Measurements from ENCODE around the gene ESYT3.
"Not testable (repeated sequence)": the region's sequence is repeated elsewhere in the genome, so short reads cannot be mapped to it uniquely, and the experiment has no call there.

Gene ESYT3

GRCh38 chr3:138408751-138409570 is 25.5 kb upstream of the ESYT3 start:
- no peak for DNase-seq (ENCODE audit: low read depth)

DNA sequence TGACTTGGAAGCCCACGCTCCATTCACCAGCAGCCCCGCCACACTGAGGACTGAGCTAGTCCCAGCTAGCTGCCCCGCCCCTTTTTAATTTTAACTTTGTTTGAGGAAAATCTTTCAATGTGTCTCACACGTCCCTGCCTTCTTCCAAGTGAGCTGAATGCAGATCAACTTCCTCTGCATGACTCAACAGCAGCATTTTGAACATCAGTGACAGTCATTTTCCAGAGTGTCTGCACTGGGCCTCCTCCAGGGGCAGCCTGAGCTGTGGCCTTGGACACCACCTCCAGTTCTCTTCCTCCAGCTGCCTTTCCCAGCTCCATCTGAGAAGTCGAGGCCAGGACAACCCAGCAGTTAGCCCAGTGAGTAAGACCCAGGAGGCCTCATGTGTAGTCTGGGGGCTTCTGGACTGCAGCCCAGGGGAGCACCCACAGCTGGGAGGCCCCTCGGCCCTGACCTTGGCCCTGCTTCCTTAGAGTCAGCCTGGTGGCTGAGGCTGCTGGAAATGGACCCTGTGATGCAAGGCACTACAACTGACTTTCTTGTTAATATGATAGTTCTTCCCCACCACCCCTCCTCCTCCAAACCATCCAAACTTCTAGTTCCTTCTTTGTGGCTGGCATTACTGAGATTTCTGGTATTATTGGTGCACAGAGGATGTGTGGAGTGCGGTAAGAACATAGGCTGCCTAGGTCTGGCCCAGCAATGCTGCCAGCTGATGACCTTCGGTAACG is 21.4 kb upstream of the ESYT3 start:
- no peak for DNase-seq (ENCODE audit: low read depth)

DNA sequence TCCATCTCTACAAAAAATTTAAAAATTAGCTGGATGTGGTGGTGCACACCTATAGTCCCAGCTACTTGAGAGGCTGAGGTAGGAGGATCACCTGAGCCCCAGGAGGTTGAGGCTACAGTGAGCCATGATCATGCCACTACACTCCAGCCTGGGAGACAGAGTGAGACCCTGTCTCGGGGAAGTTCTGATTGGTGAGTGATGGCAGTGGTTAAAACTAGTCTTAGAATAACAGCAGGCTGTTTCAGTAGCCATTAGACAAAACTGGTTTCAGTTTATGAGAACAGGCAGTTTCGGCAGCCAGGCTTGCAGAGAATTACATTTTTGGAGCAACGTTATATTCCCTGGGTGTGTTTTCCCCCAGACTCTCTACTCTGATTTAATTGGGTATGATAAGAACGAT is 18.2 kb upstream of the ESYT3 start:
- DNase-seq (ENCODE audit: low read depth) = not testable (repeated sequence)

DNA sequence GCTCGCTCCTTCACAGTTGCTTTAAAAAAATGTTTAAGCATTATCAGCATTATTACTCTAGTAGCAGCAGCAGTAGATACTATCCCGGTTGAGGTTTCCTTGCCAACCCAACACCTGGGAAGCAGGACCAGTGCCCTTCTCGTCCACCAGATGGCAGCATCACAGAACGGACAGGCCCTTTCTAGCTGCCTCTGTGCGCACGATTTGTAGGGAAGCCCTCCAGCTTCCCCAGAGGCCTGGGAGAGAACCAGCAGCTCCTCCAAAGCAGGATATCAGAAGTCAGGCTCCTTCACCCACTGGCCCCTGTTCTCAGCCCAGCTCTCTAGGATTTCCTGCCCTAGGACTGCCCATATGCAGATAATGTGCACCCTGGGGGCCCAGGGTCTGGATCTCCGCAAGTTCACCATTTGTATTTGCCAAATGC is 16.8 kb upstream of the ESYT3 start:
- no peak for DNase-seq (ENCODE audit: low read depth)

DNA sequence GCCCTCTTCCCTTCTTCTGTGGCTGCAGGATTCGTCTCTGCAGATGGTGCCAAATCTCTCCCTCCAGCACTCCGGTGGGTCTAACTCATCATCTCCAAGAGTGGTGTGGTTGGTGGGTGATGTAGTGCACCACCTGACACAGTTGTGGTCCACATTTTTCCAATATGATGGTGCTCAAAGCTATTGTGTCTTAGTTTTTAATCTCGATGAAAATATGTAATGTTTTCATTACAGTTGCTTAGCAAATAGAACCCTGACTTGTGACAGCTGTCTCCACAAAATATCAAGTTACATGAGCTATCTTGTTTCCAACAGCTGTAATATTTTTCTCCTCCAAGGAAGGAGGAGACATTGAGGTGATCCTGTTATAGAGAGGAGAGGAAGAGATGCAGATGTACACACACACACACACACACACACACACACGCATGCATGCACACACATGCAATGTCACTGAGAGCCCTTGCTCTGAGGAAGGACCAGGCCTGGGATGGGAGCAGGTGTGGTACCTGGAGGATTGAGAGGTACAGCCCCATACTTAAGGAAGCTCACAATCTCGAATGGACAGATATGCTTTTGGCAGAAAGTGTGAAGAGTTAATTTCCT is 15.7 kb upstream of the ESYT3 start:
- DNase-seq (ENCODE audit: low read depth) = no peak

- no peak for DNase-seq (ENCODE audit: low read depth)
Measured at GRCh38 chr3:138423316-138423715, 11.1 kb upstream of the ESYT3 start.

- DNase-seq (ENCODE audit: low read depth) = no peak
Measured at GRCh38 chr3:138424323-138424722, 10.1 kb upstream of the ESYT3 start.

DNA sequence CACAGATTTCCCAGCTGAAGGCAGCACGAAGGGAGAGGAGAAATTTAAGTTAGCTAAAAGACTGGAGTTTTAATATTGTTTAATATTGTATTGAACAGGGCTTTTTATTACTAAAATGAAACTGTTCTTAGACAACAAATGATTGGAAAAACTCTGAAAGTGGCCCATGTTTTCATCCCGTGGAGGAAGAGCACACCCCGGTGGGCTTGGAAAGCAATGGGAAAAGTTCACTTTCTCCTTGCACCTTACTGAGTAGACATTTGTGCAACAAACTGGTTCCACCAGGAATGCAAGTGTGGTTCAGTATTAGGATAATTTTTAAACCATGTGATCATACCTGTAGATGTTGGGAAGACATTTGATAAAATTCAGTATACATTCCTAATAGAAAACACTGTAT is 8.2 kb upstream of the ESYT3 start:
- DNase-seq (ENCODE audit: low read depth) = no peak

GRCh38 chr3:138426754-138427153 is 7.7 kb upstream of the ESYT3 start:
- DNase-seq (ENCODE audit: low read depth) = not testable (repeated sequence)

DNA sequence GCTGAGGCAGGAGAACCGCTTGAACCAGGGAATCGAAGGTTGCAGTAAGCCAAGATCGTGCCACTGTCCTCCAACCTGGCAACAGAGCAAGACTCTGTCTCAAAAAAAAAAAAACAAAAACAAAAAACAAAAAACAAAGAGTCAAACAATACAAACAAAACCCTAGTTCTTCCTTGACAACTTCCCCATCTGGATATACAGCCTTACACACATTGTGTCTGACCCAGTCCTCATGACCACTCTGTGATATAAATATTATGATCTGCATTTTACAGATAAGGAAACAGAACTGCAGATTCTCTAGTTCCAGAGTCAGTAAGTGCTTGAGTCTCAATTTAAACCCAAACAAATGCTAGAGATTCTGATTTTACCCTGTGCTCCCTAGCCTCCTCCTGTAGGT is 4.8 kb upstream of the ESYT3 start:
- no peak for DNase-seq (ENCODE audit: low read depth)

GRCh38 chr3:138432576-138433240 is 1.7 kb upstream of the ESYT3 start:
- no peak for DNase-seq (ENCODE audit: low read depth)

GRCh38 chr3:138433892-138434275 is 532 bp upstream of the ESYT3 start:
- no peak for DNase-seq (ENCODE audit: low read depth)

GRCh38 chr3:138434875-138435772 is 708 bp downstream of the ESYT3 start:
- DNase-seq (ENCODE audit: low read depth) = no peak

DNA sequence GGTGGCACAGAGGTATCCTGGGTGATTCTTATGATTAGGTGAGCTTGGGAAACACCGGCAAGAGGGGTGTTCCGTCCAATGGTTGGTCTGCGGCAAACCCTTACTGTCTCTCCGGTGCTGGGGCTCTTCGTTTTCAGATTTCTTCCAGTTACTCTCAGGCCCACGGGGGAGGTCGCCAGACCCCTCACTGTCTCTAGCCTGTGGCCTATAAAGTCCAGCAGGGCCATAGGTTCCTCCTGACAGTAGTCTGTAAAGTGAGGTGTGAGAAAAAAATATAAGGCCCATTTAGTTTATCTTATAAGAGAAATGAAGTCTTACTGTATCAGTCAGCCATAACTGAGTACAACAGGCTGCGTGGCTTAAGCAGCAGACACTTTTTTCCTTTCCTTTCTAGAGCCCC is 1.4 kb downstream of the ESYT3 start:
- DNase-seq (ENCODE audit: low read depth) = no peak

- no peak for DNase-seq (ENCODE audit: low read depth)
Measured at GRCh38 chr3:138437281-138437680, 2.9 kb downstream of the ESYT3 start.

- DNase-seq (ENCODE audit: low read depth) = no peak
Measured at GRCh38 chr3:138438896-138439295, 4.5 kb downstream of the ESYT3 start.

DNA sequence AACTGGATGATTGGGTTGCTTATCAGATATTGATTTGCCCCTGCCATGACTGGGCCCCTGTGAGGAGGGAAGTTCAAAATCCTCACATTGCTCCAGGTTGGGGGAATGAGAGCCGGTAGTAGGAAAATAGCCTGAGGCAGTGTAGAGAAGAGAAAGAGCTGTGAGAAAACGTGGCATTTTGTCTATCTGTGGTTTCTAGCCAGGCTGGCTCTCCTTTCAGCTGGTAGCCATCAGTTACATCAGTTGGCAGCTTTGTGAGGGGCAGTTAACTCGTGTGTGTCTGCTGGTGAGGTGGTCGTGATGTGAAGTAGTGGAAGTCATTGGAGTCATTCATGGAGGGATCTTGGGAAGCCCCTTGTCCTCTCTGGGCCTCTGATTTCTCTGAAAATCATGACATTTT is 5.2 kb downstream of the ESYT3 start:
- no peak for DNase-seq (ENCODE audit: low read depth)

DNA sequence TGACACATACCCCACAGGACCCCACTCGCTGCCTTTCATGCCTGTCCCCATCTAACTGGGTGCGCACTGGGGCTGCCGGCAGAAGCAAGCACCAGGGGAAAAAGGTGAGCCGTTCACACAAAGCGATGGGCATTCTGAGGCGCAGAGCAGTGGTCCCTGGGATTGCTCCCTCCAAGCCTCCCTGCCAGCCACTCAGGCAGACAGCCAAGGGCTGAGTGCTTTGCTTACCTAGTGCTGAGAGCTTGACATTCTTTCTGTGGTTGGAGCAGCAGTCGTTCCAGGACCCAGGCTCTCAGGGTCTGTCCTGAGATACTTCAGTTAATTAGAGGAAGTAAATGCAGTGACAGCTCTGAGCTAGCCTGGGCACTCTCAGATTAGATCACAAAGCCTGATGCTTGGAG is 5.7 kb downstream of the ESYT3 start:
- no peak for DNase-seq (ENCODE audit: low read depth)

DNA sequence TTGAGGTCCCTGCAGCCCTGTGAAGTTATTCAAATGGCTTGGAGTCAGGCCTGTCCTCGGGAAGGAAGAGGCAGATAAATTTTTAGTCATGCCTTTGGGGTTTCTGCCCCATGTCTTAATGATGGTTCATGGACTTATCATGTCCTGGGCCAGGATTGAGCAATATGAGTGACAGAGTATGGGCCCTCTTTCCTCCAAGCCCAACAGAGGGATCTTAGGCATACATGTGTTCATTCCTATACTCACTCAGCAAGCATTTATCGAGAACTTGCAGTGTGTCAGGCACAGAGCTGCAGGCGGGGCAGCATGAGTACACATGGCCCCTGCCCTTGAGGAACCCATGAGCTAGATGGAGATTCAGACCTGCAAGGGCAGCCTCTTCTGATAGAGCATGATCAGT is 6.2 kb downstream of the ESYT3 start:
- no peak for DNase-seq (ENCODE audit: low read depth)

GRCh38 chr3:138441256-138441655 is 6.8 kb downstream of the ESYT3 start:
- DNase-seq (ENCODE audit: low read depth) = no peak

DNA sequence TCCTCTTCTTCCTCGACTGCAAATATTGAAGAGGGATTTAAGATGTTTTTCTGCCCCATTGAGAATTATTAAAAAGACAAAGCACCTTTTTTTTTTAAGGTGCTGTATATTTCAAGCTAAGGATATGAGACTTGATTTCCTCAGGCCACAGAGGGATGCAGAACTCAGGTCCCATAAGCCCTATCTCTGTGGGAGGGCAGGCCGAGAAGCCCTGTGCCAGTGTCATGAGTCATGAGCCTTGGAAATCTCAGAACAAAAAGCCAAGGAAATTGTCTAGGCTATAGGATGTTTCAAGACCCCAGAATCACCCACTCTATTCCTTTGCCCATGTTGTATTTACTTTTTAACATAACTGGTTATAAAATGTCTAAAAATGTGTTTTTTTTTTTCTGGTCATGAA is 7.3 kb downstream of the ESYT3 start:
- DNase-seq (ENCODE audit: low read depth) = no peak

DNA sequence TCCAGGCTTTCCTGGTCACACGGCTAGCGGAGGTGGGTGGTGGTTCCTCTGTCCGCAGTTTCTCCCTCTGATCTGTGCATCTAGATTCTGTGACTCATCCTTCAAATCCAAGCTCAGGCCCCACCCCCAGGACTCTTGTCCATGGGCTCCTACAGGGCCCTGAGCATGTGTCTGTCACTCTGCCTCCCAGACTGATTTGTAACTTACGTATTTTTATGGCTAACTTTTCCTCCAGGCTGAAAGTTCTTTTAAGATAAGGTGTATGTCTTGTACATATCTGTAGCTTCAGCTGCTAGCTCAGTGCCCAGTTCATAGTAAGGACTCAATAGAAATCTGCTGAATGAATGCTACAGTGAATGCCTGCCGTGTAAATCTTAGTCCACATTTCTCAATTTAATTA is 8.0 kb downstream of the ESYT3 start:
- no peak for DNase-seq (ENCODE audit: low read depth)

Data from T-helper 22 cell (primary cell).